BLaER1 (cell line): ENCODE data around the gene GPR183.
A peak's percentile ranks its signal among the peaks of the same experiment; 100 is the strongest.
"Not testable (repeated sequence)": the region's sequence is repeated elsewhere in the genome, so short reads cannot be mapped to it uniquely, and the experiment has no call there.

ENCODE experiments used
- H3K27ac ChIP-seq: shearing (Covaris generic); formaldehyde crosslinking; 2 replicates; pipeline ENCODE4 v1.8.1; 2022
- H3K27me3 ChIP-seq: shearing (Covaris generic); formaldehyde crosslinking; 2 replicates; pipeline ENCODE4 v1.8.1; 2022
- H3K36me3 ChIP-seq: shearing (Covaris generic); formaldehyde crosslinking; 2 replicates; pipeline ENCODE4 v1.8.1; 2022
- H3K4me1 ChIP-seq: shearing (Covaris generic); formaldehyde crosslinking; 2 replicates; pipeline ENCODE4 v1.8.1; 2022
- H3K4me2 ChIP-seq: shearing (Covaris generic); formaldehyde crosslinking; 2 replicates; pipeline ENCODE4 v1.8.1; 2022
- H3K4me3 ChIP-seq: shearing (Covaris generic); formaldehyde crosslinking; 2 replicates; pipeline ENCODE4 v1.8.1; 2022
- H3K9ac ChIP-seq: shearing (Covaris generic); formaldehyde crosslinking; 2 replicates; pipeline ENCODE4 v1.8.1; 2022
- H3K9me3 ChIP-seq: shearing (Covaris generic); formaldehyde crosslinking; 2 replicates; pipeline ENCODE4 v1.8.1; 2022
- H4K20me1 ChIP-seq: shearing (Covaris generic); formaldehyde crosslinking; 2 replicates; pipeline ENCODE4 v1.8.1; 2022
- Cebpa-rat ChIP-seq: shearing (Covaris generic); IDR thresholded peaks from 2 replicates; pipeline ENCODE4 v1.8.1; 2022

The GPR183 gene

DNA sequence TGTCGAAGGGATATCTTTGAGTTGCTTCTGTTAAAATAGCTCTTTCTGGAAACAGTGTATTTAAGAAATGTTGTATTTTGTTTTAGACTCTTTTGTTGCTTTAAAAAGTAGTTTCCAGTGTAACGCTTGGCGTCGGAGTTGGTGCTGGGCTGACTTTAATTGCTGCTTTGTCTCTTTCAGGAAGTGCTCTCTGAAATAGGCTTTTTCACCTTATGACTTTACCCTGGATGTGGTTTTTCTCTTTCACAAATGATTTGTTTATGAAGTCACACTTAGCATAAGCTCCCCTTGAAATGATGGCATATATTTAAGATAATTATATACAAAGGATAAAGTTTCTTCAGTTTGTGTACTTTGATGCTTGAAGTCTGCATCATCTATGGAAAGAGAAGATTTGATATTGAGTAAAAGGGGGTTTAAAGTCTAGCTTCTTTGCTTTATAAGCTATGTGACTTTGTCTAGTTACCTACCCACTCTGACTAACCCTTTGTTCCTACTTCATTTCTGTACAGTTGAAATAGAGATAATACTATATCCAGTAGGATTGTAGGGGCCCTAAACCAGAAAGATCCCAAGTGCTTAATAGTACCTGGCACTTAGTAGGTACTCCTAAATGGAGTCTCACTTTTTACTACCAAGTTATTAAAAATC lies 48.9 kb downstream of the GPR183 start, which contains the start of gene GPR18:
GPR18 (minus strand) TSS at position 170 of the 651 bp plus-strand sequence. CDS start 2,507 bp downstream, outside the sequence.
- H3K9ac ChIP-seq: peak within 1 kb of the TSS; percentile 71
- peaks cover 6% of the 10 kb centered on the region for H4K20me1 ChIP-seq
- H3K36me3 ChIP-seq: peaks cover 37% of the 10 kb centered on the region
- no peaks in the 10 kb centered on the region for H3K27me3 ChIP-seq
- no peak for TF ChIP-seq Cebpa-rat
- peak within 1 kb of the TSS; percentile 73 for H3K4me2 ChIP-seq
- H3K9me3 ChIP-seq: no peaks in the 10 kb centered on the region
- peaks cover 94% of the 10 kb centered on the region for H3K4me1 ChIP-seq
- H3K4me3 ChIP-seq: peak within 1 kb of the TSS; percentile 51
- peak within 1 kb of the TSS; percentile 74 for H3K27ac ChIP-seq

DNA sequence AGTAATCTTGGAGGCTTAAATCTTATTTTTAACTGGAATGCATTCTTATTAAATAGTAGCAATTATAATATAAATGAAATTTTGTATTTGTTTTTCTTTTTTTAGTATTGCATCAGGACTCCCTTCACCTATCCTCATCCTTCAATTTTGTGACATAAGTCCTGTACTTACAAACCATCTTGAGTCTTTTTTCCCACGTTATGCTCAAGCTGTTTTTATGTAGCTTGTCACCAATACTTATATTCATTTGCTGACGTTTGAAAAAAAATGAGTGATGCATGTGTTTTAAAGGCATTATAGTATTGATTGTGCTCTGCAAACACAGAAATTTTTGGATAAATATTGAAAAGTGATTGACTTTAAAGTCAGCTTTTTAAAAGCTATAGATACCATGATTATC lies 49.9 kb downstream of the GPR183 start:
- TF ChIP-seq Cebpa-rat: no peak
- no peak overlapping the region for H3K9ac ChIP-seq
- peak overlapping the region; percentile 34; the same call in 1 of the 2 replicates for H3K4me3 ChIP-seq
- H3K36me3 ChIP-seq: peaks cover 38% of the 10 kb centered on the region
- no peaks in the 10 kb centered on the region for H3K9me3 ChIP-seq
- no peaks in the 10 kb centered on the region for H4K20me1 ChIP-seq
- H3K4me2 ChIP-seq: peak overlapping the region; percentile 59
- peaks cover 83% of the 10 kb centered on the region for H3K4me1 ChIP-seq
- no peak overlapping the region; the same call in 1 of the 2 replicates for H3K27ac ChIP-seq
- no peaks in the 10 kb centered on the region for H3K27me3 ChIP-seq

DNA sequence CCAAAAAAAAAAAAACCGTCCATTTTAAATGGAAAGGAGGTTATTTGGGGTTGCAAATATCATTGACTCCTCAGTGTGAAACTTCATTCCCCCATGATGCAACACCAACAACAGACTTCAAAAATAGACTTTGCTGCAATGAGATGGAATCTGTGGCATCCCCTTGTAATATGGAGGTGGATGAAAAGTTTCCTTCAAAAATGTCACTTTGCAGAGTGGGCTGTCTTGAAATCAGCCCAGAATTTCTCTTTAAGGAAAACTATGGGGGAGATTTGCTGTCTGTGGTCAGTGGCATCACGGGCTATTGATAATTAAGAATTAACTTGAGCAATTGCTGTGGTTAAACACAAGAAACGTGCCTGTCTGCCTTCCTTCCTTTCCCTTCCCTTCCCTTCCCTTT lies 50.5 kb downstream of the GPR183 start:
- Histone ChIP-seq H3K9me3 (no peaks in the 10 kb centered on the region), H3K4me1 (peaks cover 77% of the 10 kb centered on the region), H3K36me3 (peaks cover 38% of the 10 kb centered on the region), H3K4me2 (peak overlapping the region; percentile 59), H3K4me3 (peak overlapping the region; percentile 34; the same call in 1 of the 2 replicates), H3K27ac (peak overlapping the region; percentile 39), H3K27me3 (no peaks in the 10 kb centered on the region), H4K20me1 (0 out of 2 replicates have a peak, but pooled peaks cover 4% of the 10 kb centered on the region), H3K9ac (no peak overlapping the region)
- TF ChIP-seq Cebpa-rat: no peak

DNA sequence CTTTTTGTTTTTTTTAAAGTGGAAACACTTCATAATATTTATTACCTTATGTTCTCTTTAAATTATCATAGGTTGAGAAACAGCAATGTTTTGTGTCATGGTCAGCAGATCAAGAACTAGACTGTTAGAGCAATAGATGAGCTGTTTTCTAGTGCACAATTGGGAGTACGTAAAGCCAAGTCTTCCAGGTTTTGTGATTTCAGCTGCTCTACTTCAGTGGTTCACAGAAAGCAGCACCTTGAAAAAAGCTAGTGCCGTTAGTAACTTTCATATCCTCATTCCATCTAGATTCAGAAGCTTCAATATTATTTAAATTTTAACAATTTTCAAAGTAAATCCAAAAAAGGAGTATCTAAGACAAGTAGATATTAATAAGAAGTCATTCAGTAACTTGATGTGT lies 50.9 kb downstream of the GPR183 start:
- Histone ChIP-seq H3K27ac (peak overlapping the region; percentile 39; the same call in 1 of the 2 replicates), H4K20me1 (0 out of 2 replicates have a peak, but pooled peaks cover 6% of the 10 kb centered on the region), H3K36me3 (peaks cover 40% of the 10 kb centered on the region), H3K9ac (no peak overlapping the region), H3K4me3 (no peak overlapping the region), H3K27me3 (no peaks in the 10 kb centered on the region), H3K4me2 (peak overlapping the region; percentile 59), H3K4me1 (peaks cover 73% of the 10 kb centered on the region), H3K9me3 (no peaks in the 10 kb centered on the region)
- no peak for TF ChIP-seq Cebpa-rat

DNA sequence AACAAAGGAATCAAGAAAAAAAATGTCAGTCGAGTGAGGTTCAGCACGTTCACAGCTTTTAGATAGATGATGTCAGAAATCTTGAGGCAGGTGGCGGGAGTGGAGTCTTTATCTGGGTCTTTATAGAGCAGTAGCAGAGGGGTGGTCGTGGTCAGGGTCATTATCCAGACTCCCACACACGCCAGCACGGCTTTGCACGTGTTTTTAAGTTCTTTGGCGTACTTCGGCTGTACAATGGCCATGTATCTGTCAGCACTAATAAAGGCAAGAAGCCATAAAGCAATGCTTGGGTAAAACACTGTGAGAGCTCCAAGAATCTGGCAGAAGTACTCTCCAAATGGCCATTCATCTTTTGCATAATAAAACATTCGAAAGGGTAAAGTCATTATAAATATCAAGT lies 51.9 kb downstream of the GPR183 start:
- Histone ChIP-seq H3K9ac (no peak overlapping the region), H4K20me1 (0 out of 2 replicates have a peak, but pooled peaks cover 6% of the 10 kb centered on the region), H3K4me2 (peak overlapping the region; percentile 59; the same call in 1 of the 2 replicates), H3K27me3 (no peaks in the 10 kb centered on the region), H3K36me3 (peaks cover 49% of the 10 kb centered on the region), H3K4me3 (no peak overlapping the region), H3K4me1 (peaks cover 63% of the 10 kb centered on the region), H3K9me3 (no peaks in the 10 kb centered on the region), H3K27ac (peak overlapping the region; percentile 28)
- no peak for TF ChIP-seq Cebpa-rat

DNA sequence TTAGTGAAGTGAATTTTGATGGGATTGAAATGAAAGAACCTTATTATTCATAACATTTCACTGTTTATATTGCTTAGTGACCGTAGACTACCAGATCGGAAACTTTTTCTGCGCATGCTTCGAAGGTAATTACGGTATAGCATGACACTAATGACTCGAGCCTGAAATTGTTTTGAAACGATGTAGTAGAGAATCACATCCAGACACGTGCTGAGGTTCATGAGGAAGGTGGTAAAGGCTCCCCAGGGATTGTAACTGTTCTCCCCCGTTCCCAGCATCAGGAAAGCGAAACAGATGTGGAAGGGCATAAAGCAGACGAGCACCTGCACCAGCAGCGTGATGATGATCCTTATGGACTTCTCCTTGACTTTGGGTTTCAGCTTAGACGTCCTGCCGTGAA lies 52.4 kb downstream of the GPR183 start:
- Histone ChIP-seq H3K27me3 (no peaks in the 10 kb centered on the region), H3K36me3 (peaks cover 49% of the 10 kb centered on the region), H3K9me3 (no peaks in the 10 kb centered on the region), H3K4me2 (peak overlapping the region; percentile 59; the same call in 1 of the 2 replicates), H3K4me3 (no peak overlapping the region), H3K27ac (peak overlapping the region; percentile 28; the same call in 1 of the 2 replicates), H4K20me1 (0 out of 2 replicates have a peak, but pooled peaks cover 6% of the 10 kb centered on the region), H3K4me1 (peaks cover 59% of the 10 kb centered on the region), H3K9ac (no peak overlapping the region)
- TF ChIP-seq Cebpa-rat: no peak

DNA sequence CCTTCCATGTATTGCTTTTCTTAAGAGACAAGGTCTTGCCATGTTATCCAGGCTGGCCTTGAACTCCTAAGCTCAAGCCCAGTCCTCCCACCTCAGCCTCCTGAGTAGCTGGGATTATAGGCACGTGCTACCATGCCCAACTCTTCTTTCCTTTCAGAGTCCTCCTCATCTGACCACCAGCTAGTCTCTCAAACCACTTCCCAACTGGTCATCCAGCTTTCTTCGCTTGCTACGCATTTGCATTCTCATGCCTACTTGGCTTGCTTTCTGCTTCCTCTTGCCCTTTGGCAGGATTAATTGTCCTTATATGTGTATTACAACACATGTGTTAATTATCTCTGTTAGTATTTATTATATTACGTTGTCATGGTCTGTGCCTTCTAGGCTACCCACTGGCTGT lies 55.3 kb downstream of the GPR183 start:
- no peaks in the 10 kb centered on the region for H3K27me3 ChIP-seq
- peaks cover 75% of the 10 kb centered on the region for H3K36me3 ChIP-seq
- no peak overlapping the region for H3K4me3 ChIP-seq
- H3K9me3 ChIP-seq: peaks cover 12% of the 10 kb centered on the region
- no peak overlapping the region for H3K27ac ChIP-seq
- TF ChIP-seq Cebpa-rat: no peak
- H3K4me2 ChIP-seq: no peak overlapping the region
- peaks cover 30% of the 10 kb centered on the region for H3K4me1 ChIP-seq
- H3K9ac ChIP-seq: no peak overlapping the region
- 0 out of 2 replicates have a peak, but pooled peaks cover 6% of the 10 kb centered on the region for H4K20me1 ChIP-seq

DNA sequence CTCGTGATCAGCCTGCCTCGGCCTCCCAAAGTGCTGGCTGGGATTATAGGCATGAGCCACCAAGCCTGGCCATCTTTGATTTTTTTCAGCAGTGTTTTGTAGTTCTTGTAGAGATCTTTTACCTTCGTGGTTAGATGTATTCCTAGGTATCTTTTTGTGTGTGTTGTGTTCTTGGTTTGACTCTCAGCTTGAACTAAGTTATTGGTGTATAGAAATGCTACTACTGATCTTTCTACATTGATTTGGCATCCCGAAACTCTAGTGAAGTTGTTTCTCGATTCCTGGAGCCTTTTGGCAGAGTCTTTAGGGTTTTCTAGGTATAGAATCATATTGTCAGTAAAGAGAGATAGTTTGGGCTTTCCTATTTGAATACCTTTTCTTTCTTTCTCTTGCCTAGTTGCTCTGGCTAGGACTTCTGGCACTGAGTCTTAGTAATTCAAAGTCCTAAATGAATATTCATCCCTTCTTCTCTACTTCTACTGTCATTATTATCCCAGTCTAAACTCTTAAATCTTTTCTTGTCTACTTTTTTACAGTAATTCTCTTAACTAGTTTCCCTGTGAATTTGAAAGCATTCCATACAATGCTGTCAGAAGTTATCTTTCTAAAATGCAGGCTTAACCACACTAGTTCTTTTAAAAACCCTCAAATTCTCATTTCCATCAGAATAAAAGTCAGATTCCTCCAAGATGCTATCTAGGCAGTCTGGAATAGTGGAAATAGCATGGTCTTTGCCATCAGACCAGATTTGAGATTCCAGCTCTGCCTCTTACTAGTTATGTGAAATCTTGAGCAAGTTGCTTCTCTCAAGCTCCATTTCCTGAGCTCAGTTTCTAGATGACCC lies 56.0 kb downstream of the GPR183 start:
- no peak for TF ChIP-seq Cebpa-rat
- H3K36me3 ChIP-seq: peaks cover 82% of the 10 kb centered on the region
- 0 out of 2 replicates have a peak, but pooled peaks cover 6% of the 10 kb centered on the region for H4K20me1 ChIP-seq
- no peak overlapping the region for H3K27ac ChIP-seq
- H3K4me3 ChIP-seq: no peak overlapping the region
- H3K4me2 ChIP-seq: no peak overlapping the region
- H3K9ac ChIP-seq: no peak overlapping the region
- peaks cover 22% of the 10 kb centered on the region for H3K4me1 ChIP-seq
- H3K9me3 ChIP-seq: peaks cover 12% of the 10 kb centered on the region
- H3K27me3 ChIP-seq: no peaks in the 10 kb centered on the region

DNA sequence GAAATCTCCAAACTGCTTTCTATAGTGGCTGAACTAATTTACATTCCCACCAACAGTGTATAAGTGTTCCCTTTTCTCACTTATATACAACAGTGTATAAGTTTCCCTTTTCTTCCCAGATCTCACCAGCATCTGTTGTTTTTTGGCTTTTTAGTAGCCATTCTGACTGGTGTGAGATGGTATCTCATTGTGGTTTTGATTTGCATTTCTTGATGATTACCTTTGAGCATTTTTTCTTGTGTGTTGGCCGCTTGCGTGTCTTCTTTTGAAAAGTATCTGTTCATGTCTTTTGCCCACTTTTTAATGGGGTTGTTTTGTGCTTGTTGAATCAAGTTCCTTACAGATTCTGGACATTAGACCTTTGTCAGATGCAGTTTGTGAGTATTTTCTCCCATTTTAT lies 57.6 kb downstream of the GPR183 start:
- H3K4me3 ChIP-seq, H3K4me1 ChIP-seq, H3K27me3 ChIP-seq, H3K9ac ChIP-seq, H4K20me1 ChIP-seq, H3K4me2 ChIP-seq, H3K27ac ChIP-seq: not testable (repeated sequence)
- Histone ChIP-seq H3K9me3 (peaks cover 12% of the 10 kb centered on the region), H3K36me3 (peaks cover 82% of the 10 kb centered on the region)

DNA sequence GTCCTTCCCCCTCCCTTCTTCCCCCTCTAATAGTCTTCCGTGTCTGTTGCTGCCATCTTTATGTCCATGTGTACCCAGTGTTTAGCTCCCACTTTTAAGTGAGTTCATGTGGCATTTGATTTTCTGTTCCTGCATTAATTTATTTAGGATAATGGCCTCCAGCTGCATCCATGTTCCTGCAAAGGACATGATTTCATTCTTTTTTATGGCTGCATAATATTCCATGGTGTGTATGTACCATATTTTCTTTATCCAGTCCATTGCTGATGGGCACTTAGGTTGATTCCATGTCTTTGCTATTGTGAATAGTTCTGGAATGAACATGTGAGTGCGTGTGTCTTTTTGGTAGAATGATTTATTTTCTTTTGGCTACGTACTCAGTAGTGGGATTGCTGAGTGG lies 58.0 kb downstream of the GPR183 start:
- not testable (repeated sequence) for H4K20me1 ChIP-seq, H3K4me1 ChIP-seq, H3K9ac ChIP-seq, H3K4me2 ChIP-seq, H3K27ac ChIP-seq, H3K27me3 ChIP-seq, H3K4me3 ChIP-seq
- Histone ChIP-seq H3K36me3 (peaks cover 77% of the 10 kb centered on the region), H3K9me3 (peaks cover 12% of the 10 kb centered on the region)
